ENCODE measurements around the gene PDZD4.
A peak's percentile ranks its signal among the peaks of the same experiment; 100 is the strongest.

Gene PDZD4

DNA sequence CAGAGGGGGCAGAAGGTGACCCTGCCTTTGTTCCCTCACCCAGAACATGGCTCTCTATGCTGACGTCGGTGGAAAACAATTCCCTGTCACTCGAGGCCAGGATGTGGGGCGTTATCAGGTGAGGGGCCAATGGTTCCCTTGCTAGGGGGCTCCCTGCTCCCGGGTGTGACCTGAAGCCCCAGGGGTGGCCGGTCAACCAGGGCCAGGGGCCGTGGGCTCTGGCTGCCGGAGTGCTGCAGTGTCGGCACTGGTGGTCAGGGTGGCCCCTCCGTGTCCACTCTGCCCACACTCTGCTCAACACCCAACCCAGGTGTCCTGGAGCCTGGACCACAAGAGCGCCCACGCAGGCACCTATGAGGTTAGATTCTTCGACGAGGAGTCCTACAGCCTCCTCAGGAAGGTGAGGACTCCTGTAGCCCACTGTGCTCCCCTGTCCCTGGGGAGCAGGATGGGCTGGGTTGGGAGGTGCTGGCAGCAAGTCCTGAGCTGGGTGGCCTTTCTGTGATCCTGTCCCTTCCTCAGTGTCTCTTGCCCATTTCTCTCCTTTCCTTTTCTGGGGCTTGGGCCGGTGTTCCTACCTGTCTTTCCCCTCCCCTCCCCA is 32.8 kb downstream of the PDZD4 start:
- TF ChIP-seq, protein P1, sequence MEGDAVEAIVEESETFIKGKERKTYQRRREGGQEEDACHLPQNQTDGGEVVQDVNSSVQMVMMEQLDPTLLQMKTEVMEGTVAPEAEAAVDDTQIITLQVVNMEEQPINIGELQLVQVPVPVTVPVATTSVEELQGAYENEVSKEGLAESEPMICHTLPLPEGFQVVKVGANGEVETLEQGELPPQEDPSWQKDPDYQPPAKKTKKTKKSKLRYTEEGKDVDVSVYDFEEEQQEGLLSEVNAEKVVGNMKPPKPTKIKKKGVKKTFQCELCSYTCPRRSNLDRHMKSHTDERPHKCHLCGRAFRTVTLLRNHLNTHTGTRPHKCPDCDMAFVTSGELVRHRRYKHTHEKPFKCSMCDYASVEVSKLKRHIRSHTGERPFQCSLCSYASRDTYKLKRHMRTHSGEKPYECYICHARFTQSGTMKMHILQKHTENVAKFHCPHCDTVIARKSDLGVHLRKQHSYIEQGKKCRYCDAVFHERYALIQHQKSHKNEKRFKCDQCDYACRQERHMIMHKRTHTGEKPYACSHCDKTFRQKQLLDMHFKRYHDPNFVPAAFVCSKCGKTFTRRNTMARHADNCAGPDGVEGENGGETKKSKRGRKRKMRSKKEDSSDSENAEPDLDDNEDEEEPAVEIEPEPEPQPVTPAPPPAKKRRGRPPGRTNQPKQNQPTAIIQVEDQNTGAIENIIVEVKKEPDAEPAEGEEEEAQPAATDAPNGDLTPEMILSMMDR (conservative IDR thresholded peaks at IDR 0.05), result no peak
- TF ChIP-seq ZFX (IDR thresholded peaks at IDR 0.05), result no peak
- H3K27ac ChIP-seq, result no peak overlapping the region

DNA sequence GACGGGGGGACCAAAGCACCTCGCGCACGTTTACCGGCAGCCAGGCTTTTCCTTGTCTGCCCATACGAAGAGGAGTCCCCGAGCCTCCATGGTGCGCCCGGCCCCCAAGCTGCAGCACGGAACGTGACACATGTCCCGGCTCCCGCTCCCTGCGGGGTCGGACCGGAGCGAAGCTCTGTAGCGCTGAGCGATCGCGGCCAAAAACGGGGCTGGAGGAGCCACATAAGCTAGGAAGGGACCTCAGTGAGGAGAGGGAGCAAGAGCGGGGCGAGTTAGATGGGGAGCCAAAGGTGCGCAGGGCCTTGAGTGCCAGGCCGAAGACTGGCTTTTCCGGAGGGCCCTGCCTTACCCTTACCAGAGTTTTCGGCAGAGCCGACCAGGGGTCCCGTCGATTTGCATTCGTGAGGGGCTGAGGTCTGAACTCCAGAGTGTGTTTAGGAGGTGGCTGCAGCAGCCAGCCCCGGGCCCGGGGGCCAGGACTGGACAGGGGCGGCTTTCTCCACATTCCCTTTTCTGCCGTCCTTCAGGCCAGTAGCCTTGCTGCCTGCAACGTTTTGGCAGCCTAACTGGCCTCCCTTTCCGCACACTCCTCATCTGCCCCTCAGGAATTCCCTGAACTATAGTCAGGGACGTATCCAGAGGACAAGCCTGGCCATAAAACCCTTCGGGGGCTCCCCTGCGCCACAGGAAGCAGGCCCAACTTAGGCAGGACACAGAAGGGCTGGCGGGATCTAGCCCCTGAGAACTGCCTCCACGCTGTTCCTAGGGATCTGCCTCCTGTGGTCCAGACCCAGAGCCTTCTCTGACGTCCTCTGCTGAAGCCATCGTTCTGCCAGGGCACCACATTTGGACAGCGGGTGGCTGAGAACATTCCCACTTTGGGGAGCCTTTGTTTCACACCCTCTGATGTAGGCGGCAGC is 35.2 kb downstream of the PDZD4 start:
- TF ChIP-seq, protein P1 (conservative IDR thresholded peaks at IDR 0.05), result no peak
- 0 out of 2 replicates have a peak, but pooled peaks have one; percentile 44 for TF ChIP-seq ZFX (IDR thresholded peaks at IDR 0.05)
- H3K27ac ChIP-seq, result peak overlapping the region; percentile 95

DNA sequence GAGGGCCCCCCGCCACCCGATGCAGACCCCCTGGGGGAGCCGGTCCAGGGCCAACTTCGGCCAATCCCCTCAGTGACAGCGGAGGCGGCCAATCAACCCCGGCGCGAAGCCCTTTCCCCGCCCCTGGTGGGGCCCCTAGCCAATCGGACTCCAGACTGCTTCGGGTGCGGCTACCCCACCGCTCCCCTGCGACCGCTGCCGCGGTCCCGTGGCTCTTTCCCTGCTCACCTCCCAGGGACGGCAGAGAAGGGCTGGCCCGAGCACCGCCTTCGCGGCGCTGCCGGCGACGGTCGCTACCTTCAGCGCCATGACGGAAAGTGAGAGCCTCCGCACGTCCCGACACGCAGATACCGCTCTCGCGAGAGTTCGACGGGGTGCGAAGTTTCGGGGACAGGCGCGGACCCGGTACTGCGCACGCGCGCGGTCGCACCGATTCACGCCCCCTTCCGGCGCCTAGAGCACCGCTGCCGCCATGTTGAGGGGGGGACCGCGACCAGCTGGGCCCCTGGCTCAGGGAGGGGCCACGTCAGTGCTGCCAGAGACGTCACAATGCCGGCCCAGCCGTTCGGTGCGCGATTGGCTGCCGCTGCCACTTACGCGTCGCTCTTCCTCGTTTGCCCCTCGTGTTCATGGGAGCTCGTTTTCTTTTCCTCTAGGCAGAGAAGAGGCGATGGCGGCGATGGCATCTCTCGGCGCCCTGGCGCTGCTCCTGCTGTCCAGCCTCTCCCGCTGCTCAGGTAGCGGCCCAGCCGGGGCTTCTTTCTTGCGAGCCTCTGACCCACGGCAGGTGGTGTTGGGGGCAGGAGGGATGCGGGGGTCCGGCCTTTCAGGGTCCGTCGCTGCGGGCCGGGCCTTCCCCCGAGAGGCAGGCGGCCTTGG is 36.1 kb downstream of the PDZD4 start, which contains the start of the genes IDH3G and SSR4:
TSS of gene IDH3G (minus strand) at position 358 of the 879 bp plus-strand sequence. CDS start at position 309, 49 bp downstream.
TSS of gene SSR4 (plus strand) at position 651 of the 879 bp plus-strand sequence. CDS start at position 671, 20 bp downstream.
- TF ChIP-seq, protein P1 (conservative IDR thresholded peaks at IDR 0.05), result no peak
- TF ChIP-seq ZFX (IDR thresholded peaks at IDR 0.05), result peak; percentile 61; the same call in 1 of the 2 replicates
- H3K27ac ChIP-seq, result peak within 1 kb of the TSS; percentile 95

DNA sequence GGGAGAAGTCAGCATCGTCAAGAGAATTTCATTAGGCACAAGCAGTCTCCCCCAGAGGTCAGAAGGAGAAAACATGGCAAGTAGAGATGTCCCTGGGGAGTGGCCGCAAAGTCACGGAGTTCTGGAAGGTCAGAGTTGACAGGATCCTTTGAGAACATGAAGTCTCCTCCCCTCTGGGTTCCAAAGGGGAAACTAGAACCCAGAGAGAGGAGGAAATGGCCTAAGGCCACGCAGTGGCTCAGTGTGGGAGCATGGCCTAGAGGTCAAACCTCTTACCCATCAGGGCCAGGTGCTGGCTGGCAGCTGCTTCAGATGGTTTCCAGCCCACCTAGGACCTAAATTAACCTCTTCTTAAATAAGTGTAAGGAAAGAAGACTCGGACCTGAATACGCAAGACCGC is 37.1 kb downstream of the PDZD4 start:
- TF ChIP-seq, protein P1 (conservative IDR thresholded peaks at IDR 0.05), result no peak
- TF ChIP-seq ZFX (IDR thresholded peaks at IDR 0.05), result no peak
- H3K27ac ChIP-seq, result peak overlapping the region; percentile 95

DNA sequence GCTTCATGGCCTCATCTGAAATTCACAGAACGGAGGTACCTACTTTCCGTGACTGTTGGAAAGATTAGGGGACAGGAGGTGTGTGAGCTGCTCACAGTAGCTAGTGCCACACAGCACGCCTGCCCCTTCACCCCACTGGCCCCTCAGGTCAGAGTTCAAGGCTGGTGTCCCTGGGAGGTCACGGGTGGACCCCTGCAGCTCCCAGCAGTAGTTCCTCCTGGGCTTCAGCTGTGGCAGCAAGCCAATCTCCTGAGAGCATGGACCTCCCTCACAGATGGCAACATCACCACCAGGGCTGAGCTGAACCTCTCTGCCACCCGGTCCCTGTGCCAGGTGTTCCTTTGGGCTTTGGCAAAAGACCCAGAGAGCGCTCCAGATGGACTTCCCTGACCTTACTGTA is 38.0 kb downstream of the PDZD4 start:
- peak overlapping the region; percentile 95 for H3K27ac ChIP-seq
- no peak for TF ChIP-seq ZFX (IDR thresholded peaks at IDR 0.05)
- TF ChIP-seq, protein P1 (conservative IDR thresholded peaks at IDR 0.05), result no peak

DNA sequence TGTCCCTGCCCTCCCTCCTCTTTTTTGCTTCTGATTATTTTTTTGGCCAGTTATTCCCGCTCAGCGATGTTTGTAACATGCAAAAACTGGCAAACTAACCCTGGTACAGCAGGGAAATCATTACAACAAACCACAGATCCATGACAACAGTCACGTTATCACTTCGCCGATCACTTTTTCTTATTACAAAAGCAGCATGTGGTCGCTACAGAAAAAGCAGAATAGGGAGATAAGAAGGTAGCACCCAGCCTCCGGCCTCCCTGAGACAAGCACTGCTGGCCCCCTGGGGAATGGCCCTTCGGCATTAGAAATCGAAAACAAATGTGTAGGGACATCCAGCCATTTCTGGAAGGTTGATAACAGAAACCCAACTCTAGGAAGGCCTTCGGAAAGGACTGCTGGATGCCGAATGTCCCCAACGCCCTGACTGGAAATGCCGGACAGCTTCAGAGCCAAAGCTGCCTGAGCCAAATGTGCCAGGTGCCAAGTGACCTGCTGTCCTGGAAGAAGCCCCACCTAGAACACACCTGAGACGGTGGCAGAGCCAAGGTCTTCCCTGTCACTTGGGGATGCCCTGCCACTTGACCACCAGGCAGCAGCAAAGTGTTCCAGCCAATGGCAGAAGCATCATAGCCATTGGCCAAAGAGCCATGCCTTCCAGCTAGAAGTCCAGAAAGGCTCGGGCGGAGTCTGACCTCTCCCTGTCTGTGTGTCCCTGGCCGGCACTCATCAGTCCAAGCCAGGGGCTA is 39.1 kb downstream of the PDZD4 start:
- H3K27ac ChIP-seq, result no peak overlapping the region
- TF ChIP-seq ZFX (IDR thresholded peaks at IDR 0.05), result no peak
- TF ChIP-seq, protein P1 (conservative IDR thresholded peaks at IDR 0.05), result no peak
